SH-SY5Y (cell line): ENCODE data around the gene RBMS3.

ENCODE experiments used
- GATA2 ChIP-seq: IDR thresholded peaks from 2 replicates; pipeline ENCODE4 v1.6.1; 2011; ENCODE audit warnings: mild to moderate bottlenecking, low read depth, low read length
- GATA3 ChIP-seq: IDR thresholded peaks from 2 replicates; pipeline ENCODE4 v1.6.1; 2011; ENCODE audit warnings: low read depth, mild to moderate bottlenecking, low read length, moderate library complexity

The RBMS3 gene

DNA sequence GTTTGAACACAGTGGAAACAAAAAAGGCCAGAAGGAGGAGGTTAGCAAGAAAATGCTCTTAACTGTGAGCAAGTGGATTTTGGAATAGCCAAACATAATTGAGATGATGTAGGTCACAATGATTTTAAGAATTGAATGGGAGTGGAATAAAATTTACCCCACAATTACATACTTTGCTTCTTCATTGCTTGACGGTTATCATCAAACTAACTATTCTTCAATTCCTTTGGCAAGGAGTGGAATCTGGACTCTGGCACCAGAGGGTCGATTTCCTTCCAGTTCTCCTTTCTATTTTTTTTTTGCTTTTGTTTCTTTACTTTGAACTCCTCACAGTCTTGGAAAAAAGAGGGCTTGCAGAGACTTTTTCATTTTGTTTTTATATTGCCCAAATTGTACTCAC, 691.0 kb downstream of the RBMS3 start:
- no peak for TF ChIP-seq GATA2
- TF ChIP-seq GATA3 = no peak

DNA sequence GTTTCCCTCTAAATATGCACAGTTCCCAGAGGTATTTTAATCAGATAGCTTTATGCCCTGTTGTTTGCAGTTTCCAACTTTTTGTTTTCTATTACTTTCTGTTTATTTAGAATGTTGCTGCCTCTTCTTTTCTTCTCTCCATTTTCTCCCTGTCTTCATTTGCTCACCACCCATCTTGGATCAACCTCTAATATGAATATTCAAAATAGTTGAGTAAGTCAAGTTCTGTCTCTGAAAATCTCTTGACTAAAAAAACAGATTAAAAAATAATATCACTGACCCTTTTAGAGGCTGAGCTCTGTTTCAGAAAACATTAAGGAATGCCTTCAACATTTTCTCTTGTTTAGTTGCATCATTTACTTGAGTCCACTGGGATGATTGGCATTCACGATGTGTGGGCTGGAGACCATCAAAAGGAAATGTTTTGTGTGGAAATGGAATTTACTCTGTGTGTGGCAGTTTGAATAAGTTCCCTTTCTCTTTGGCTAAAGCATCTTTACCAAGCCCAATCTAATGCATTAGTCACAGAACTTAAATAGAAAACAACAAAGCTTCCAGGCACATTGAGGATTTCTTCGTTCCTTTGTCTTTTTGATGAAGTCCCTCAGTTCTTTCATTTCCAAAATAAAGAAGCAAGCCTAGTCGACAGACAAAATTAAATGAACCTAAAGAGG, 691.6 kb downstream of the RBMS3 start:
- TF ChIP-seq GATA2 (no peak), GATA3 (no peak)

DNA sequence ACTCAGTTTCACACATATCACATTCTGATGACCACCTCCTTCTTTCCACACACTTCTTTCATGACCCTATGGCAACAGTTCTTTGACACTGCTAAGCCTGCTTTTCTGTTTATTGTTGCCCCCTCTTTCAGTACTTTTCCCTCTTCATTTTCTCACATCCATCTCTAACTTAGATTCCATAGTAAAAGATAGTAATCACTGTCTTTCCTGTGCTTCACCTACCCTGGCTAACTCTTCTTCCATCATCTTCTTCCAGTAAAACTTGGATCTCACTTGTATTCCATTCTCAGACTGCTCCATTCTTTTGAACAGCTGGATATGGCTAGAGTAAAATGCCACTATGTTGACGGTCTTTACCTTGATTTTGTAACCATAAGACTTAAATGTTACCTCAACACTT, 692.9 kb downstream of the RBMS3 start:
- TF ChIP-seq GATA2 (no peak), GATA3 (no peak)

DNA sequence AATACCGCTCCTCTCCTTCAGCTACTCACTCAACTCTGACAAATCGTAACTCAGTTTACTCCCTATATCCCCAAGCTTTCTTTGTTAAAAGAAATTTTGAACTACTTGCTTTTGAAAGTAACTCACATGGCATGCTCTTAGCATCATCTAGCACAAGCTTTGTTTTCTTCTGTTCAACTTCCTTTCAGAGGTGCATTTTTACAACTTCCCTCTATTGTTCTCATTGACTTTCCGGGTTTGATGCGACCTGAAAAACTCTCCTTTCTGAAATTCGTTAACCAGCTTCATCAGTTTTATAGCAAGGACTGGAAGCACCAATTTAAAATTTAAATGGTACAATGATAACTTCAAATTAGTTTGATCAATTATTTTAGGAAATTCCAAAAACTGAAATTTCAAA, 696.0 kb downstream of the RBMS3 start:
- TF ChIP-seq GATA3 = no peak
- no peak for TF ChIP-seq GATA2

DNA sequence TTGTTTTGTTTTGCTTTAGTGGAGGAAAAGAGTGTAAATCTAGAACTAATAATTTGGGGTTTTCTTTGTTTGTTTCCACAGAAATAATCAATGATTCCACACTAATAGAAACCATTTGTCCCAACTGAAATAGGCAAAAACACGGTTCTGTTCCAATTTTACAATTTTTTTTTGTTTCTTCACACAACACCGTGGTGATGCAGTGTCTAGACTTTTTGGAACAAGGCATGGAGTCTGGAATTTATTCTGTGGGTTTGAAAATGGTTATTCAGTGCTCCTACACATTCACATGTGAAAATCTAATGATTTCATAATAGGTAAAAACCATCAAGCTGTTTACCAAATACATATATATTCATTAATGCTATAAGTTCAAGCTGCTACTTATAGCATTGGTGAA, 696.5 kb downstream of the RBMS3 start:
- TF ChIP-seq GATA2 = no peak
- no peak for TF ChIP-seq GATA3

DNA sequence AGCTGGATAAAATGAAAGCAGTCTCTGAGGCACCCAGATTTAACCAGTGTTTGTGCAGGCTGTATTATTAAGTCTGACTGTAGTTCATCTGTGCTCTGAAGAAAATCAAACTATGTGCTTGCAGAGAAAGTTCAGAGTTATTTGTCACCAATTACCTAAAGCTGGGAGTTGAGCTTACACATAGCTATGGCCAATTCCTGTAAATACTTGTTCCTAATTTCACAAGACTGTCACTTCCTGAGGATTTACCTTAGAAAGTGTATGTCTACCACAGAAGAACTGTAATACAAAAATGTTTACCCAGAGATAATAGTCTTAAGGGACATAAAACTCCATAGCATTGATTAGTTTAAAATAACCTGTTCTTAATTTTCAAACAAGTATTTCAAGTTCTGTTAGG, 697.2 kb downstream of the RBMS3 start:
- no peak for TF ChIP-seq GATA2
- TF ChIP-seq GATA3 = no peak

DNA sequence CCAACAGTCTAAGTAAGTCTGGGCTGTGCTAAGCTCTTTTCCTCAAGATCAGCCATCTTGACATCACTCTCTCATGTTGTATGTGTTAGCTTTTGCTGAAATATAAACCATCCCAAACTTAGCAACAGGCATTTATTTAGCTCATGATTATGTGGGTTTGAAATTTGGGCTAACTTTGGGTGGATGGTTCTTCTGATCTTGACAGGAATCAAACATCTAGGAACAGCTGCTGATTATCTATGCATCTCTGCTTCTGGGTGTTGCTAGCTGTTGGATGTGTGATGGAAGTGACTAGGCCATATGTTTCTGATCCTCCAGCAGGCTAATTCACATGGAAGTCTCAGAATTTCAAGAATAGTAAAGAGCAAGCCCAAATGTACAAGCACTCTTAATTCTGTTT, 710.3 kb downstream of the RBMS3 start:
- TF ChIP-seq GATA2 = peak; percentile 19; the same call in 1 of the 2 replicates
- TF ChIP-seq GATA3 = no peak

DNA sequence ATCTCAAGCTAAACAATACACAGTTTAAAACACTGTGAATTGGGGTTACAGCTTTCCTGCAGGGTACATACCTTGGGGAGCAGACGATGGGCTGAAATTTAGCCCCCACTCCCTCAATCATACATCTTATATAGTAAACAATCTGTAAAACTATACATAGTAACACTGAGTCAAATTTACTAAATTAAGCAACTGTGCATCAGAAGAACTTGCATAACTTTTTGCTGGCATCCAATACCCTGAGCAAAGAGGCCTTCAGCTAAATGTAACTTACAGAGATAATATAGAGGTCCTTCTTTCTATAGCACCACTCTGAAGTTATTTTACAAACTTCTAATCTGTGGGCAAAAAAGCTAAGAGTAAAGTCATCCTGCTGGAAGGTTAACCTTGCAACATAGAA, 721.9 kb downstream of the RBMS3 start:
- TF ChIP-seq GATA3 = no peak
- no peak for TF ChIP-seq GATA2

DNA sequence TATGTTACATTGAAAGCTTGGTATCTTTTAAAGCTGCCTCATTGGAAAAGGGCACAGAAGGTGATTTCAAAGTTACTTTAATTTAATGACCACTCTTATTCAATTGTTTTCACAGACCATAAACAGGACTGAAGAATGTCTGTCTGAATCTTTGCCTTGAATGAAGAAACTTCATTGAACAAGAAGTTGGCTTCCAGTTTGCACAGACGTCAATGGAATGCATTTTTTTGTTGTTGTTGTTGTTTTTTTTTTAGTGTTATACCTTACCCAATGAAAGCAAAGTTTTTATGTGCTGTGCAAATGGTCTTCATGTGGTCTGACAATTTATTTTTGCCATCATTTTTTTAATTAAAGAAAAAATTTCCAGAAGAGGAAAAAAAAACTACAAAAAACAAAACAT, 722.9 kb downstream of the RBMS3 start:
- no peak for TF ChIP-seq GATA2
- TF ChIP-seq GATA3 = no peak

DNA sequence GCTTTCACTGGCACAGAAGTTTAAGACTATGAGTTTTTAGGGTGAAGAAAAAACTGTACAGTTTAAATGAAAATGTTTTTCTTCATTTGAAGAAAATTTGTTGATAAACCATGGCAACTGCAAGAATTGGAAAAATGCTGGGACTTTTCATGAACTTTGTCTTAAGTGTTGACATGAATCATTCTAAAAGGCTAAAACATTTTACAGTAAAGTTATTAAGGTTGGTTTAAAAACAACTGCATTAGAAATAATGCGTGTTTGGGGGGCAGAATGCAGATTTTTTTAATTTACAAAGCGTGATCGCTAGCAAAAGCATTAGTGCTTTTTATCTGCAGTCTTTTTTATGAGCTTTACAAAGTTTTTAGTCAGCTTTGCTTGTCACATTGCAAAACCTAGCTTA, 723.6 kb downstream of the RBMS3 start:
- no peak for TF ChIP-seq GATA2
- no peak for TF ChIP-seq GATA3

DNA sequence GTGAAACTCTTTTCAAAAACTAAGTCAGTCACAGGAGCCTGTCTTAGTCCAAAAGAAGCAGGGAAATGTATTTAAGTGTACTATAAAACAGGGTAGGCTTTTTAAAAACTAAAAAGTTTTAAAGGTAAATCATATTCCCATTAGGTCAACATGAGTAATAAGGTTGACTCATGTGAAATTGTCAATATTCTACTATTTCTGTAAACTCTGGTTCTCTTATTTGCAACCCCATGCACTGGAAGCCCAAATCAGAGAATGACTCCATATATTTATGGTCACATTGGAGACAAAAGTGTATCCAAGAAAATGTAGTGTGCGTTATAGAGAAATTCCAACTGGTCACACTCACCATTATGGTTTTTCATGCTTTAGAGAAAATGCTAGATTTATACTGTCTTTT, 725.2 kb downstream of the RBMS3 start:
- TF ChIP-seq GATA2 (no peak), GATA3 (no peak)

DNA sequence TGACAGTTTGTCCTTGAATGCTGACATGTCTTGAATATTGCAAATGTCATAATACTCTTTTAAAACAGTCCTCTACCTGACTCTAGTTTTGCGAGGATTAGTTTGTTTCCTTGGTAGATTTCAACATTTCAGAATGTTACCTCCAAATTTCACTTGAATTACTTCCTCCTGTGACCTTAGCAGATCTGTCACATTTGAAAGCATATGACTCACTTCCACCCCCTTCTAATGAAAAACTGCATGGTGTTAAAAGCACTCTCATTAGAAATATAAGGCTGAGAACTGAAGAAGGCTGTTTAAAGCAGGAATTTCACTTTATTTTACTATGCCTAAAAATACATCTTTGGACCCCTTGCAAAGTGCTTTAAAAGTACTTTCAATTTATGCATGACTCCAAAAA, 726.8 kb downstream of the RBMS3 start:
- TF ChIP-seq GATA2 (no peak), GATA3 (no peak)

DNA sequence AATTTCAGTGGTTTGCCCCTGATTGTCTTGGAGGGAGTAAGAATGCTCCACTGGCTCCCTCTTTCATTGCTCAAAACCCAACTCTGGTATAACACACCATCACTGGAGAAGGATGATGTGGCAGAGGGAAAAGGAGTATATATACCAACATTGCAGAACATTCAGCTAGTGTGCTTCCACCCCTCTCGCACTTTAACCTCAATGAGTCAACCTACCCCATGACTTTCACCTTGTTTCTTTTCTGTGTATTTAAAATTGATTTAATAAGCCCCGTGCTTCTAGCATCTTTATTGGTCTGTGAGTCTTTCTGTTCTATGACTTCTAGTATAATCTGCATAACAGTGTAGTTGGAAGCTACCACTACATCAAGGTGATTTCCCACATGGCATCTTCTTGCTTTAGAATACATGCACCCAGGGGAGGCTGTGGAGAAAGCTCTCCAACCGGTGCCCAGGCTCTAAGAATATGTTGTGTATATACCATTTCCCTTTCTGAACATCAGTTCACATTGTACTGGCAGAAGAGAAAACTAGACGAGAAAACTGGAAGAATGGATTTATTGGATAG, 730.4 kb downstream of the RBMS3 start:
- TF ChIP-seq GATA3 (no peak), GATA2 (no peak)

DNA sequence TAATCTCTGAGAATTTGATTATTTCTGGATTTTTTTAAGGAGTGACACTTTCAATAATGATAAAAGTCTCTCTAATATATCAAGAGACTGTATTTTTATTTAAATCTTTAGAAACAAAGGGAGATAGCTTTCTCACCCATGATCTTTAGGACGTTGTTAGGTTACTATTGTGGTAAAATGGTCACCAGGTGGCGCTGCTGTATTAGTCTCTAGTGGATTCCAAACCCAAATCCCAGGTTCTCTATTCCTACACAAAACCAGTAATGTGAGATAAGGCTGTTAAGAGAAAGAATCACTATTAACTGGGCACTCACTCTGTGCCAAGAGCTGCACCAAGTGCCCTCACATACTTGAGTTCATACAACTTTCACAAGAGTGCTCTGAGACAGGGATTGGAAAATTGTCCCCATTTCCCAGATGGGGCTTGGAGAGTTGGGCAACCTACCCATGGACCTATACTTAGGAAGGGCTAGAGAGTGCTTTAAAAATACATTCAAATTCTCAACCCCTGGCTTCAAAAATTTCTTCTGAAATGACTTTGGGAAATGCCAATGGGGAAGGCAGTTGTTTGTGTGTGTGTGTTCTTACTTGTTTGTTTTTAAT, 732.2 kb downstream of the RBMS3 start:
- no peak for TF ChIP-seq GATA3
- TF ChIP-seq GATA2 = no peak

DNA sequence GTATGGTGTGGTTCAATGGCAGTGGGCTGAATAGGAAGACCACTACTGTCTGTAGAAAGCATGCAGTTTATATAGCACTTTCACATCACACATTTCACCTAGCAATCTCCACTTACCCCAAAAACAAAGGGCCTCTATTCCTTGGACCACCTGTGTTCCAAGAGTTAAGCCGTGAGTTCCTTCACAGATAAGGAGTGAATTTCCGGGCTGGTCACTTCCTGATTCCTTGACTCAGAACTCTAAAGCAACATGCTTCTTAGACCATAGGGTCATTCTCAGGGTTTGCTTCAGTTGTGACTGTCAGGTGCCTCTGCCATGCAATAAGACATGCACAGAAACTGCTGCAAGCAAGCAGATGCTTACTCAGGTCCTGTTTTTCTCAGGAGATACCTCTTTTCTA, 737.0 kb downstream of the RBMS3 start:
- TF ChIP-seq GATA3 (no peak), GATA2 (no peak)

DNA sequence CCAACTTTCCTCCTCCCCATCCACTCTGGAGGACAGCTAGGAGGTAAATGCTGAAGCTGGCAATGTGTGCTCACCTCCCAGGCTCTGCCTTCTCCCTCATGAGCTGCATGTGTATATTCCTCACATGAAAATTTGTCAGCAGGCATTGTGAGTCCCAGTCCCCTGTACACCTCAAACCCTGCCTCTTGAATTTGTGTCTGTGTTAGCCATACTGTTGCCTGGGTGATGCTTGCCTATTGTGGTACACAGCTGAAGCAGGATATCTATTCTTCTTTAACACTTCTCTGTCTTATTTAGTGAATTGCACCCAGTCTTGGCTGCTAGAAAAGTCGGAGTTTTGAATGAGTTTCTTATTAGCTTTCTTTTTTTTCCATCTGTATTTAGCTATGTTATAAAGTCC, 739.5 kb downstream of the RBMS3 start:
- TF ChIP-seq GATA2 (no peak), GATA3 (no peak)
